ENCODE data around the gene NOTCH2. TPM values are rescaled to one million over a fixed set of nuclear protein-coding genes. Genes with fewer than 3 reads are reported as not detected.
"Not testable (repeated sequence)": the region's sequence is repeated elsewhere in the genome, so short reads cannot be mapped to it uniquely, and the experiment has no call there.

NOTCH2 gene
- total and polyA plus RNA-seq, 7 experiments from 2014 or later, result 25.4 to 143 (median 71.0) TPM

DNA sequence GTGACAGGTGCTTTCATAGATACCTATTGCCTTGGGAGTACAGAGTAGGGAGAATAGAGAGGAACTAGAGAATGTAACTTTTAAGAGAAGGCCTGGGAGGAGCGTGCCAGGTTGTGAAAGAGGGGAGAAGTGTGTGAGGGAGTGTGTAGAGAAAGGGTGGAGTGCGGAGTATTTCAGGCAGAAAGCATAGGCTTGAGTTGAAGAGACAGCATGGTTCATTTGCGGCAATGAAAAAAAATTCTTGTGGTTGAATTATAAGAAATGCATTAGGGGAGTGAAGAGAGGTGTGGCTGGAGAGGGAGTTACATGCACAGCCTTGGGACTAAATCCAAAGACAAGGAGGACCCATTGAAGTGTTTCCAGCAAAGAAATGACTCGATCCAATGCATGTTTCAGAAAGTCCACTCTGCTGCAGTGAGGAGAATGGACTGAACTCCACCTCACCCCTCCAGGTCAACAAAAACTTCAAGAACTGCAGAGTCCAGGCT lies 91.4 kb downstream of the NOTCH2 start:
- no peaks in the 10 kb centered on the region for H3K9me3 Mint-ChIP-seq
- DNase-seq (no peak), ATAC-seq (no peak)
- H3K4me1 ChIP-seq (ENCODE audit: control insufficient read depth in 2 of 2, insufficient read depth in 2 of 2, low read length in 2 of 2), result no peaks in the 10 kb centered on the region
- ChIA-PET CTCF (no interaction called here), POLR2A (no interaction called here)
- H3K27ac Mint-ChIP-seq, result peak overlapping the region in 1 of 9 donors; percentile 1
- no peak overlapping the region for H3K27ac ChIP-seq (ENCODE audit: low read depth, low read length)
- H3K27me3 Mint-ChIP-seq, result no peaks in the 10 kb centered on the region
- H3K4me3 Mint-ChIP-seq, result no peak overlapping the region
- H3K36me3 ChIP-seq (ENCODE audit: control insufficient read depth in 2 of 3, insufficient read depth in 3 of 3, low read length in 3 of 3), result peaks cover 0 to 7% (median 0%) of the 10 kb centered on the region in 3 experiments
- peaks cover 6 to 37% (median 28%) of the 10 kb centered on the region in 5 donors for H3K36me3 Mint-ChIP-seq
- H3K9me3 ChIP-seq (ENCODE audit: control insufficient read depth in 2 of 3, low read length in 3 of 3), result no peaks in the 10 kb centered on the region
- intact Hi-C loops (cut with micrococcal nuclease), result no loop called here
- H3K27me3 ChIP-seq (ENCODE audit: control insufficient read depth in 2 of 2, insufficient read depth in 2 of 2, low read length in 2 of 2), result no peaks in the 10 kb centered on the region
- H3K4me1 Mint-ChIP-seq, result peaks cover 5 to 40% (median 15%) of the 10 kb centered on the region in 7 donors
- no peak overlapping the region for H3K4me3 ChIP-seq (ENCODE audit: low read length)

DNA sequence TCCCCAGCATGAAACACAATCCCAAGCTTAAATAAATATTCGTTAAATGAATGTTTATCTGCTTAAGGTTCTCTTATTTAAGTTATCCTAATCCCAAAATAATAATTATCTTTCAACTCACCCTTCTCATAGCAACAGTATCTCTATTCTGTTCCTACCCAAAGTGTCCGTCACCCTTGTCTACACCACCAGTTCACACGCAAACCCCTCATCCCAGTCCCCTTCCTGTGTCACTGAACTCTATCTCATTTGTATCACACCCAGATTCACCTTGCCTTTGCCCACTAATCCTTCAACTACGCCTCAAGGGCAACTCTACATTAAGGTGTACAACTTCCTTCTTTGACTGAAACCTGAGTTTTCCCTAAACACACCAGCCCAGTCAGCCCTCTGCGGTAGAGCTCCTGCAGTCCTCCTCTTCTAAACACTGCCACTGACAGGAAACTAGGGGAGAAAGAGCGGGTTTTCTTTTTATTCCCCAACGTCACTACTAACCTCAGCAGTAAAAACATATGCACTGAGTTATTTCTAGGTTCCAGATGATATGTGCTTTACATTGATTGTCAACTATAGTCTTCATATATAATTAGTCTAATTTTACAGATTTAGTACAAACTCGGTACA lies 92.2 kb downstream of the NOTCH2 start:
- CTCF ChIA-PET; H3K9me3 Mint-ChIP-seq; POLR2A ChIA-PET; H3K4me1 ChIP-seq (ENCODE audit: control insufficient read depth in 2 of 2, insufficient read depth in 2 of 2, low read length in 2 of 2); ATAC-seq; H3K27me3 Mint-ChIP-seq; H3K4me3 Mint-ChIP-seq; DNase-seq; H3K9me3 ChIP-seq (ENCODE audit: control insufficient read depth in 2 of 3, low read length in 3 of 3); H3K4me3 ChIP-seq (ENCODE audit: low read length); H3K27ac ChIP-seq (ENCODE audit: low read depth, low read length); H3K36me3 ChIP-seq (ENCODE audit: control insufficient read depth in 2 of 3, insufficient read depth in 3 of 3, low read length in 3 of 3); intact Hi-C loops (cut with micrococcal nuclease); H3K27me3 ChIP-seq (ENCODE audit: control insufficient read depth in 2 of 2, insufficient read depth in 2 of 2, low read length in 2 of 2): not testable (repeated sequence)
- peaks cover 6 to 36% (median 28%) of the 10 kb centered on the region in 5 donors for H3K36me3 Mint-ChIP-seq
- H3K4me1 Mint-ChIP-seq, result peaks cover 5 to 35% (median 15%) of the 10 kb centered on the region in 7 donors
- H3K27ac Mint-ChIP-seq, result peak overlapping the region in 2 of 9 donors; percentile 5 to 41

DNA sequence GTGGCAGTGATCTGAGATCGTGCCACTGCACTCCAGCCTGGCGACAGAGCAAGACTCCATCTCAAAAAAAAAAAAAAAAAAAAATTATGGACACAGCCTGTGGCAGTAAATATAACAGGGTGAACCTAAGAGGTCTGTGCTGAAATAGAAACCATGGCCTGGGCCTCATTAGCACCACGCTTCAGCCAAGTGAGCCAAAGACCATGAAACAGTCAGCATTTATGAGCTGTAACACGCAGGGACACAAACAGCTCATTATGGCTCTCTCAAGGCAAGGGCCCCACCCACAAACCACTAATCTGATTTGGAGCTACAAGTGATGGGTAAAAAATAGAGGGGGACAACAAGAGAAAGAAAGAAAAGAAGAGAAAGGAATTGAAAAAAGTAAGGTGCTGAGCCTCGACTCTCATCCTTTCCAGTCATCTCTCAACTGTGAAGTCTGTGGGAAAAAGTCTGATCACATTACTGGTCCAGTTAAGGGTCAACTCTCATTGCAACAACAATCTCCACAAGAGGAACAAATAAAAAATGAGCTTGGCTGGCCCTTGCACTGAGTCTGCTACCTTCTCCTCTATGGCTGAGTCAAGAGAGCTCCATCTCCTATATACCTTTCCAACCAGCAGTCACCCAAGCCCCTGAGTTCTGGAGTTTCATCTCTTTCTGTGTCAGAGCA lies 93.7 kb downstream of the NOTCH2 start:
- H3K27ac Mint-ChIP-seq; H3K4me1 ChIP-seq (ENCODE audit: control insufficient read depth in 2 of 2, insufficient read depth in 2 of 2, low read length in 2 of 2); H3K27ac ChIP-seq (ENCODE audit: low read depth, low read length); H3K9me3 ChIP-seq (ENCODE audit: control insufficient read depth in 2 of 3, low read length in 3 of 3); CTCF ChIA-PET; POLR2A ChIA-PET; intact Hi-C loops (cut with micrococcal nuclease); H3K9me3 Mint-ChIP-seq; H3K4me3 ChIP-seq (ENCODE audit: low read length); H3K27me3 Mint-ChIP-seq; DNase-seq; H3K4me3 Mint-ChIP-seq; ATAC-seq; H3K27me3 ChIP-seq (ENCODE audit: control insufficient read depth in 2 of 2, insufficient read depth in 2 of 2, low read length in 2 of 2): not testable (repeated sequence)
- H3K36me3 ChIP-seq (ENCODE audit: control insufficient read depth in 2 of 3, insufficient read depth in 3 of 3, low read length in 3 of 3), result peaks cover 0 to 19% (median 0%) of the 10 kb centered on the region in 3 experiments
- Mint-ChIP-seq H3K4me1 (peaks cover 5 to 36% (median 16%) of the 10 kb centered on the region in 7 donors), H3K36me3 (peaks cover 13 to 44% (median 41%) of the 10 kb centered on the region in 5 donors)

DNA sequence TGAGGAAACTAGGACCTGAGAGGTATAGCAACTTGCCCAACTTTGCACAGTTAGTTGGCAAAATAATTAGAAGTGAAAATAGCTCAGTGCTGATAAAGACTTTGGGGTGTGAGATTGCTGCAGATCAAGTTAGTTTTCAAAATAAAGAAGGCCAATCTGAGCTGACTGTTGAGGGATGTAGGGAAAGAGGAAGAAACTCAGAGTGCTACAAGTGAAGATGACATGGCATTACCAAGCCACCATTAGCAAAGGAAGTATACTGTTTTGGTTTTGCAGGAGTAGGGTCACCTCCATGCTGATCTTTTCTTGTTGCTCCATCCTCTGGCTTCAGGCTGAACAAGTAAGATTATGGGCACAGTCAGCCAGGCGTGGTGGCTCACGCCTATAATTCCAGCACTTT lies 94.5 kb downstream of the NOTCH2 start:
- intact Hi-C loops (cut with micrococcal nuclease), result no loop called here
- Histone ChIP-seq H3K27me3 (ENCODE audit: control insufficient read depth in 2 of 2, insufficient read depth in 2 of 2, low read length in 2 of 2) (no peaks in the 10 kb centered on the region), H3K9me3 (ENCODE audit: control insufficient read depth in 2 of 3, low read length in 3 of 3) (no peaks in the 10 kb centered on the region), H3K36me3 (ENCODE audit: control insufficient read depth in 2 of 3, insufficient read depth in 3 of 3, low read length in 3 of 3) (peaks cover 0 to 18% (median 0%) of the 10 kb centered on the region in 3 experiments), H3K27ac (ENCODE audit: low read depth, low read length) (no peak overlapping the region), H3K4me1 (ENCODE audit: control insufficient read depth in 2 of 2, insufficient read depth in 2 of 2, low read length in 2 of 2) (no peaks in the 10 kb centered on the region), H3K4me3 (ENCODE audit: low read length) (no peak overlapping the region)
- no peaks in the 10 kb centered on the region for H3K27me3 Mint-ChIP-seq
- CTCF ChIA-PET, result no interaction called here
- DNase-seq, result no peak
- ATAC-seq, result peak; percentile 55
- peak overlapping the region in 1 of 9 donors; percentile 48 for H3K27ac Mint-ChIP-seq
- H3K4me3 Mint-ChIP-seq, result no peak overlapping the region
- H3K36me3 Mint-ChIP-seq, result peaks cover 13 to 48% (median 41%) of the 10 kb centered on the region in 5 donors
- POLR2A ChIA-PET, result no interaction called here
- no peaks in the 10 kb centered on the region for H3K9me3 Mint-ChIP-seq
- H3K4me1 Mint-ChIP-seq, result peaks cover 5 to 36% (median 16%) of the 10 kb centered on the region in 7 donors

DNA sequence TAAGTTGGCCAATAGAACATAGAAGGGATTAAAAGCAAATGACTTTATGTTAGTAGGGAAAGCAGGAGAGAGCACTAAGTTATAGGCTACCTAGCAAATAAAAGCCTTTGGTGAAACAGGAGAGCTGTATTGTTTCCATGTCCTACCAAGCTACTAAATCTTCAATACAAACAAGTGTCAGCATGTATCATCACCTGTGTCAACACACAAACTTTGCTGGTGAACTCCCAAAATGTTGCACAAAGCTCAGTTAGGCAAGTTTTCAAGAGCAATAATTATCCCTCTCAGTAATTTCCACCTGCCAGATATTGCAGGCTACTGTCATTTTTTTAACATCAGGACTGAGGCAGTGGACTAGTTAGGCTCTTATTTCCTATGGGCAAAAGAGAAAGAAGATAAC lies 95.4 kb downstream of the NOTCH2 start:
- H3K36me3 Mint-ChIP-seq, result peaks cover 13 to 50% (median 41%) of the 10 kb centered on the region in 5 donors
- Histone ChIP-seq H3K27ac (ENCODE audit: low read depth, low read length) (no peak overlapping the region), H3K4me3 (ENCODE audit: low read length) (no peak overlapping the region), H3K27me3 (ENCODE audit: control insufficient read depth in 2 of 2, insufficient read depth in 2 of 2, low read length in 2 of 2) (no peaks in the 10 kb centered on the region), H3K9me3 (ENCODE audit: control insufficient read depth in 2 of 3, low read length in 3 of 3) (no peaks in the 10 kb centered on the region), H3K36me3 (ENCODE audit: control insufficient read depth in 2 of 3, insufficient read depth in 3 of 3, low read length in 3 of 3) (peaks cover 0 to 25% (median 0%) of the 10 kb centered on the region in 3 experiments), H3K4me1 (ENCODE audit: control insufficient read depth in 2 of 2, insufficient read depth in 2 of 2, low read length in 2 of 2) (no peaks in the 10 kb centered on the region)
- no peaks in the 10 kb centered on the region for H3K27me3 Mint-ChIP-seq
- DNase-seq, result no peak
- no peak overlapping the region for H3K4me3 Mint-ChIP-seq
- no peaks in the 10 kb centered on the region for H3K9me3 Mint-ChIP-seq
- intact Hi-C loops (cut with micrococcal nuclease), result no loop called here
- ChIA-PET CTCF (no interaction called here), POLR2A (interaction anchor here (1.3 kb wide), 1 partner anchor 10 kb away, joined by 4 read pairs; no protein-coding TSS in a partner anchor)
- ATAC-seq, result no peak
- peaks cover 5 to 36% (median 16%) of the 10 kb centered on the region in 7 donors for H3K4me1 Mint-ChIP-seq
- H3K27ac Mint-ChIP-seq, result peak overlapping the region in 1 of 9 donors; percentile 5

DNA sequence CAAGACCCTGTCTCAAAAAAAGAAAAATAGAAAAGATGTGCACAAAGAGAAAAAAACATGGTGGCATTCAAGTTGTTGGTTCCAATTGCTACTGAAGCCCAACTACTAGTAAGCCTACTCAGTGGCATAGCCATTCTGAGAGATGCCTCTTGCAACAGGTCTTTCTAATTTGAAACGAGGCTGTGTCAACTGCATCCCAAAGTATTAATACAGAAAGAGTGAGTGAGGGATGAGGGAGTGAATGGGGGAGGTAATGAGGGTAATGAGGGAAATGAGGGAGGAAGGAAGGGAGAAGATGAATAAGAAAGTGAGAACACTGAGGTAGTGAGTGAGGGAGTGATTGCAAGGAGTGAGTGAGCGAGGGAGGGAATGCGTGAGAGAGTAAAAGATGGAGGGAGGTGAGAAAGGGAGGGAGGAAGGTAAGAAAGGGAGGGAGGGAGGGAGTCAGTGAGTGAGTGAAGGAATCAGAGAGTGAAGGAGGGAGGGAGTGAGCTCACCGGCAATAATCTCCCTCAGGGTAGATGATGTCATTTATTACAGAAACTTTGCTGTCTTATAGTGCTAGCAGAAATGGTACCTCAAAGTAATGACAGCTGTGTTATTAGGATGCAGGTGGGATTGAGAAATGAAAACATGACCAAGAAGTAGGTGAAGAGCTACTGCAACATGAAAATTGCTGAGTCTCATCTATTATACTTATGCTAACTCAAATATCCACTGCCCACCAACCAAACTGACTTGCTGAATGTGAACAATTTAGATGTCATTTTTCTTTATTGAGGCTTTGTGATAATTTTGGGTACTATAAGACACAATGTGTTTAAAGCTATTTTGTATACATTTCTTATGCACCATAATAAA lies 97.5 kb downstream of the NOTCH2 start:
- POLR2A ChIA-PET, result no interaction called here
- no peaks in the 10 kb centered on the region for H3K4me1 ChIP-seq (ENCODE audit: control insufficient read depth in 2 of 2, insufficient read depth in 2 of 2, low read length in 2 of 2)
- ATAC-seq (no peak), DNase-seq (no peak)
- Mint-ChIP-seq H3K4me1 (peaks cover 0 to 41% (median 10%) of the 10 kb centered on the region in 7 donors), H3K36me3 (peaks cover 13 to 50% (median 31%) of the 10 kb centered on the region in 5 donors), H3K9me3 (no peaks in the 10 kb centered on the region), H3K27me3 (no peaks in the 10 kb centered on the region), H3K4me3 (no peak overlapping the region), H3K27ac (peak overlapping the region in 1 of 9 donors; percentile 41)
- H3K27me3 ChIP-seq (ENCODE audit: control insufficient read depth in 2 of 2, insufficient read depth in 2 of 2, low read length in 2 of 2), result no peaks in the 10 kb centered on the region
- H3K36me3 ChIP-seq (ENCODE audit: control insufficient read depth in 2 of 3, insufficient read depth in 3 of 3, low read length in 3 of 3), result peaks cover 0 to 34% (median 5%) of the 10 kb centered on the region in 3 experiments
- CTCF ChIA-PET, result no interaction called here
- H3K27ac ChIP-seq (ENCODE audit: low read depth, low read length), result no peak overlapping the region
- H3K4me3 ChIP-seq (ENCODE audit: low read length), result no peak overlapping the region
- intact Hi-C loops (cut with micrococcal nuclease), result no loop called here
- H3K9me3 ChIP-seq (ENCODE audit: control insufficient read depth in 2 of 3, low read length in 3 of 3), result no peaks in the 10 kb centered on the region

Measured in naive thymus-derived CD4-positive, alpha-beta T cell (primary cell).